HL-60 (cell line): ENCODE results near the gene SYT9.
"Not testable (repeated sequence)": the region's sequence is repeated elsewhere in the genome, so short reads cannot be mapped to it uniquely, and the experiment has no call there.

Experiments used
- DNase-seq, 2 experiments: peaks; one replicate each; pipeline ENCODE4 v3.0.0-alpha.2; 2010 to 2020; ENCODE audit warnings: low read depth in 1 of 2, low spot score in 1 of 2
- H3K27ac ChIP-seq: fragments of 250-450 bp; sonication (Bioruptor Pico); replicated peaks from 2 replicates; pipeline ENCODE4 v1.5.1; 2020; ENCODE audit warnings: mild to moderate bottlenecking, moderate library complexity
- H3K27me3 ChIP-seq: fragments of 250-450 bp; sonication (Bioruptor Pico); 2 replicates; pipeline ENCODE4 v1.5.1; 2021; ENCODE audit warnings: mild to moderate bottlenecking, moderate library complexity; ENCODE audit not compliant: insufficient read depth, poor library complexity, severe bottlenecking
- H3K4me3 ChIP-seq: replicated peaks from 2 replicates; pipeline ENCODE4 v1.5.1; 2011; ENCODE audit warnings: mild to moderate bottlenecking, control low read depth, low read length; ENCODE audit not compliant: insufficient read depth
- GABPA ChIP-seq: IDR thresholded peaks from 2 replicates; pipeline ENCODE4 v1.6.1; 2012; ENCODE audit warnings: low read depth
- POLR2AphosphoS5 ChIP-seq: IDR thresholded peaks from 2 replicates; pipeline ENCODE4 v1.6.1; 2012; ENCODE audit warnings: low read depth
- SPI1 ChIP-seq: IDR thresholded peaks from 2 replicates; pipeline ENCODE4 v1.6.1; 2012; ENCODE audit warnings: low read depth, mild to moderate bottlenecking, borderline replicate concordance
- TF ChIP-seq, protein P1 (sequence below): IDR thresholded peaks from one replicate; pipeline ENCODE4 v1.5.1; 2011; ENCODE audit warnings: low read length, control low read depth, inconsistent platforms; ENCODE audit not compliant: insufficient read depth
- TF ChIP-seq, protein P2 (sequence below): IDR thresholded peaks from 2 replicates; pipeline ENCODE4 v1.6.1; 2012; ENCODE audit warnings: low read depth; ENCODE audit not compliant: insufficient replicate concordance

Gene SYT9

DNA sequence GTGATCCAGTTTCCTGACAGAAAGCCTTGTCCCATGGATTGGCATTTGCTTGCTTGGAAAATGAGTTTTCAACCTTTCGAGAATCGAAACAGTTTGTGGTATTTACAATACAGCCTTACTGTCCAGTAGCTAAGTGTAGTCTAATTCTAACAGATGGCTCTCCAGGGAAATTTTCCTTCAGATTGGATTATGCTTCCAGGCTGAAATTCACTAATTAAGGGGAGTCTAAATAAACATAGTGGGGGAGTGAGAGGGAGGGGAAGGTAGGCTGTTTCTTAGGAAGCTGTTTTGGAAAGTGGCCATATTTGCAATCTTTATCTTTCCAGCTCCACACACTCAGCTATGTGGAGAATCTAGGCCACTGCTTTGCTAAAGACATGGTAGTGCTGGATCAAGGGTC is 81.3 kb downstream of the SYT9 start:
- DNase-seq: no peak
- Histone ChIP-seq H3K27me3 (no peaks in the 10 kb centered on the region), H3K4me3 (no peak overlapping the region), H3K27ac (no peak overlapping the region)
- TF ChIP-seq POLR2AphosphoS5 (no peak), GABPA (no peak), SPI1 (no peak)
- TF ChIP-seq, protein P1, sequence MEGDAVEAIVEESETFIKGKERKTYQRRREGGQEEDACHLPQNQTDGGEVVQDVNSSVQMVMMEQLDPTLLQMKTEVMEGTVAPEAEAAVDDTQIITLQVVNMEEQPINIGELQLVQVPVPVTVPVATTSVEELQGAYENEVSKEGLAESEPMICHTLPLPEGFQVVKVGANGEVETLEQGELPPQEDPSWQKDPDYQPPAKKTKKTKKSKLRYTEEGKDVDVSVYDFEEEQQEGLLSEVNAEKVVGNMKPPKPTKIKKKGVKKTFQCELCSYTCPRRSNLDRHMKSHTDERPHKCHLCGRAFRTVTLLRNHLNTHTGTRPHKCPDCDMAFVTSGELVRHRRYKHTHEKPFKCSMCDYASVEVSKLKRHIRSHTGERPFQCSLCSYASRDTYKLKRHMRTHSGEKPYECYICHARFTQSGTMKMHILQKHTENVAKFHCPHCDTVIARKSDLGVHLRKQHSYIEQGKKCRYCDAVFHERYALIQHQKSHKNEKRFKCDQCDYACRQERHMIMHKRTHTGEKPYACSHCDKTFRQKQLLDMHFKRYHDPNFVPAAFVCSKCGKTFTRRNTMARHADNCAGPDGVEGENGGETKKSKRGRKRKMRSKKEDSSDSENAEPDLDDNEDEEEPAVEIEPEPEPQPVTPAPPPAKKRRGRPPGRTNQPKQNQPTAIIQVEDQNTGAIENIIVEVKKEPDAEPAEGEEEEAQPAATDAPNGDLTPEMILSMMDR: no peak
- TF ChIP-seq, protein P2, sequence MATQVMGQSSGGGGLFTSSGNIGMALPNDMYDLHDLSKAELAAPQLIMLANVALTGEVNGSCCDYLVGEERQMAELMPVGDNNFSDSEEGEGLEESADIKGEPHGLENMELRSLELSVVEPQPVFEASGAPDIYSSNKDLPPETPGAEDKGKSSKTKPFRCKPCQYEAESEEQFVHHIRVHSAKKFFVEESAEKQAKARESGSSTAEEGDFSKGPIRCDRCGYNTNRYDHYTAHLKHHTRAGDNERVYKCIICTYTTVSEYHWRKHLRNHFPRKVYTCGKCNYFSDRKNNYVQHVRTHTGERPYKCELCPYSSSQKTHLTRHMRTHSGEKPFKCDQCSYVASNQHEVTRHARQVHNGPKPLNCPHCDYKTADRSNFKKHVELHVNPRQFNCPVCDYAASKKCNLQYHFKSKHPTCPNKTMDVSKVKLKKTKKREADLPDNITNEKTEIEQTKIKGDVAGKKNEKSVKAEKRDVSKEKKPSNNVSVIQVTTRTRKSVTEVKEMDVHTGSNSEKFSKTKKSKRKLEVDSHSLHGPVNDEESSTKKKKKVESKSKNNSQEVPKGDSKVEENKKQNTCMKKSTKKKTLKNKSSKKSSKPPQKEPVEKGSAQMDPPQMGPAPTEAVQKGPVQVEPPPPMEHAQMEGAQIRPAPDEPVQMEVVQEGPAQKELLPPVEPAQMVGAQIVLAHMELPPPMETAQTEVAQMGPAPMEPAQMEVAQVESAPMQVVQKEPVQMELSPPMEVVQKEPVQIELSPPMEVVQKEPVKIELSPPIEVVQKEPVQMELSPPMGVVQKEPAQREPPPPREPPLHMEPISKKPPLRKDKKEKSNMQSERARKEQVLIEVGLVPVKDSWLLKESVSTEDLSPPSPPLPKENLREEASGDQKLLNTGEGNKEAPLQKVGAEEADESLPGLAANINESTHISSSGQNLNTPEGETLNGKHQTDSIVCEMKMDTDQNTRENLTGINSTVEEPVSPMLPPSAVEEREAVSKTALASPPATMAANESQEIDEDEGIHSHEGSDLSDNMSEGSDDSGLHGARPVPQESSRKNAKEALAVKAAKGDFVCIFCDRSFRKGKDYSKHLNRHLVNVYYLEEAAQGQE: no peak

- not testable (repeated sequence) for H3K27me3 ChIP-seq, H3K4me3 ChIP-seq, H3K27ac ChIP-seq, DNase-seq
Measured at GRCh38 chr11:7335442-7335841, 83.7 kb downstream of the SYT9 start.

DNA sequence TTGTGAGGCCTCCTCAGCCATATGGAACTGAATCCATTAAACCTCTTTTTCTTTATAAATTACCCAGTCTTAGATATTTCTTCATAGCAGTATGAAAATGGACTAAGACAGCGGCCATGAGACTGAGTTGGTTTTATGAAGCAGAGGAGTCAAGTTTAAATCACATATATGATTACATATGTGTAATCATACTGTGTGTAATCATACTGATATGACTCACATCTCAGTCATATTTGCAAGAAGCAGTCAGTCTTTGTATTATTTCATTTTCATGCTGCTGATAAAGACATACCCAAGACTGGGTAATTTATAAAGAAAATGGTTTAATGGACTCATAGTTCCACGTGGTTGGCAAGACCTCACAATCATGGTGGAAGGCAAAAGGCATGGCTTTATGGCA is 89.8 kb downstream of the SYT9 start:
- H3K4me3 ChIP-seq: no peak overlapping the region
- DNase-seq: no peak
- no peak overlapping the region for H3K27ac ChIP-seq
- H3K27me3 ChIP-seq: no peaks in the 10 kb centered on the region
- TF ChIP-seq GABPA (no peak), POLR2AphosphoS5 (no peak), SPI1 (no peak)
- TF ChIP-seq, protein P2: no peak
- TF ChIP-seq, protein P1: no peak

GRCh38 chr11:7347611-7348431 is 96.1 kb downstream of the SYT9 start:
- H3K4me3 ChIP-seq: no peak overlapping the region
- TF ChIP-seq POLR2AphosphoS5 (no peak), GABPA (no peak), SPI1 (no peak)
- TF ChIP-seq, protein P1: no peak
- TF ChIP-seq, protein P2: no peak
- no peak for DNase-seq
- no peak overlapping the region for H3K27ac ChIP-seq
- H3K27me3 ChIP-seq: no peaks in the 10 kb centered on the region
